Measurements from ENCODE around the gene ATP5PD.

The ATP5PD gene

DNA sequence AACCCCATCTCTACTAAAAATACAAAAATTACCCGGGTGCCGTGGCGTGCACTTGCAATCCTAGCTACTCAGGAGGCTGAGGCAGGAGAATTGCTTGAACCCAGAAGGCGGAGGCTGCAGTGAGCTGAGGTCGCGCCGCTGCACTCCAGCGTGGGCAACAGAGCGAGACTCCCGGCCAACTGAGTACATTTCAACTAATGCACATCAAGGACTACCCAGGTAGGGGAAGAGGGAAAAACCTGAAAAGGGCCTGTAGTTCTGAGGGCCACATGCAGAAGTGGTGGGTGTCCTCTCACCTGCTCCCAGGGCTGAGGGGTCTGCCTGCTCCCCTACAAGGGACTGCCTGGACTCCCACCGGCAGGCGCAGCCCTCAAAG, 40.4 kb upstream of the ATP5PD start:
- ChIA-PET POLR2A (interaction anchor here (1.0 kb wide), 1 partner anchor 18 kb away, joined by 5 read pairs; no protein-coding TSS in a partner anchor), CTCF (interaction anchor here (2.1 kb wide), 1 partner anchor 126 kb away, joined by 7 read pairs; no protein-coding TSS in a partner anchor)
- Histone ChIP-seq H3K27ac (ENCODE audit: extremely low read depth, low read depth, low read length) (no peak overlapping the region), H3K4me3 (ENCODE audit: low read depth, low read length) (peak overlapping the region; percentile 6; the same call in 1 of the 2 replicates), H3K36me3 (ENCODE audit: control insufficient read depth in 2 of 2, insufficient read depth in 1 of 2, low read length in 2 of 2) (no peaks in the 10 kb centered on the region), H3K4me1 (ENCODE audit: control insufficient read depth, insufficient read depth, low read length) (0 out of 2 replicates have a peak, but pooled peaks cover 2% of the 10 kb centered on the region), H3K9me3 (ENCODE audit: control insufficient read depth, insufficient read depth, low read depth, low read length) (no peaks in the 10 kb centered on the region)
- TF ChIP-seq ZNF433 (tag by site-specific recombination; IDR thresholded peaks at IDR 0.05; ENCODE audit: low read depth) (no peak), ZNF248 (tag by site-specific recombination; IDR thresholded peaks at IDR 0.05) (no peak), ZNF692 (tag by site-specific recombination; IDR thresholded peaks at IDR 0.05) (no peak), ZNF558 (tag by site-specific recombination; IDR thresholded peaks at IDR 0.05) (no peak), ZNF239 (tag by site-specific recombination; IDR thresholded peaks at IDR 0.05) (no peak), ZNF596 (tag by site-specific recombination; IDR thresholded peaks at IDR 0.05) (no peak)

DNA sequence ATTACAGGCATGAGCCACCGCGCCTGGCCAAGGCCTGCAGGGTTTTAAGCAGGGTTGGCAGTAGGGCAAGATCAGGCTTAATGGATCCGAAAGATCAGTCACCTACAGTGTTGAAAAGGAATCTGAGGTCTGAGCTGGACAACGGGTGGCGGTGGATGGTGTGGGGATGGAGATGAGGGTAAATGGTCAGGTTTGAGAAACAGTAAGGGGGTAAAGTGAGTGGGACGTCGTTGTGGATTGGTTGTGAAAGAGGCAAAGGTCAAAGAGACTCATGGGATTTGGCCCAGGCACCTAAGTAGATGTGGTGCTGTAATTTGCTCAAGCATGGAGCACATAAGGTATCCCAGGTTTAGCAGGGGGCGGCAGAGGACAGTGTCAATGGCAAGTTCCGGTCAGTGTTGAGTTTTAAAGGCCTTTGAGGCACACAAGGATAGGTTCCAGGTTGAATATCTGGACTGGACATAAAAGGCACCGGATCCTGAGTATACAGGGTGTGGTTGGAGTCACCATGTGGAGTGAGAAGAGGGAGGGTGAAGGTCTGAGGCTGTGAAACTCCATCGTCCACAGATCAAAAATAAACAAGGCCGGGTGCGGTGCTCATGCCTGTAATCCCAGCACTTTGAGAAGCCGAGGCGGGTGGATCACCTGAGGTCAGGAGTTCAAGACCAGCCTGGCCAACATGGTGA, 39.9 kb upstream of the ATP5PD start:
- H3K9me3 ChIP-seq (ENCODE audit: control insufficient read depth, insufficient read depth, low read depth, low read length), result no peaks in the 10 kb centered on the region
- H3K4me1 ChIP-seq (ENCODE audit: control insufficient read depth, insufficient read depth, low read length), result 0 out of 2 replicates have a peak, but pooled peaks cover 2% of the 10 kb centered on the region
- no peak overlapping the region for H3K4me3 ChIP-seq (ENCODE audit: low read depth, low read length)
- H3K36me3 ChIP-seq (ENCODE audit: control insufficient read depth in 2 of 2, insufficient read depth in 1 of 2, low read length in 2 of 2), result no peaks in the 10 kb centered on the region
- ChIA-PET POLR2A (interaction anchor here (0.6 kb wide), 1 partner anchor 24 kb away, joined by 3 read pairs; no protein-coding TSS in a partner anchor), CTCF (interaction anchor here (2.1 kb wide), 1 partner anchor 125 kb away, joined by 7 read pairs; no protein-coding TSS in a partner anchor)
- no peak overlapping the region for H3K27ac ChIP-seq (ENCODE audit: extremely low read depth, low read depth, low read length)
- TF ChIP-seq ZBTB8A (tag by site-specific recombination; IDR thresholded peaks at IDR 0.05), result no peak
- TF ChIP-seq, protein P1, sequence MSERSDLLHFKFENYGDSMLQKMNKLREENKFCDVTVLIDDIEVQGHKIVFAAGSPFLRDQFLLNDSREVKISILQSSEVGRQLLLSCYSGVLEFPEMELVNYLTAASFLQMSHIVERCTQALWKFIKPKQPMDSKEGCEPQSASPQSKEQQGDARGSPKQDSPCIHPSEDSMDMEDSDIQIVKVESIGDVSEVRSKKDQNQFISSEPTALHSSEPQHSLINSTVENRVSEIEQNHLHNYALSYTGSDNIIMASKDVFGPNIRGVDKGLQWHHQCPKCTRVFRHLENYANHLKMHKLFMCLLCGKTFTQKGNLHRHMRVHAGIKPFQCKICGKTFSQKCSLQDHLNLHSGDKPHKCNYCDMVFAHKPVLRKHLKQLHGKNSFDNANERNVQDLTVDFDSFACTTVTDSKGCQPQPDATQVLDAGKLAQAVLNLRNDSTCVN (tag by site-specific recombination; optimal IDR thresholded peaks at IDR 0.05), result no peak
- peak; percentile 83 for TF ChIP-seq KLF1 (tag by site-specific recombination; IDR thresholded peaks at IDR 0.05)
- TF ChIP-seq, protein P2, sequence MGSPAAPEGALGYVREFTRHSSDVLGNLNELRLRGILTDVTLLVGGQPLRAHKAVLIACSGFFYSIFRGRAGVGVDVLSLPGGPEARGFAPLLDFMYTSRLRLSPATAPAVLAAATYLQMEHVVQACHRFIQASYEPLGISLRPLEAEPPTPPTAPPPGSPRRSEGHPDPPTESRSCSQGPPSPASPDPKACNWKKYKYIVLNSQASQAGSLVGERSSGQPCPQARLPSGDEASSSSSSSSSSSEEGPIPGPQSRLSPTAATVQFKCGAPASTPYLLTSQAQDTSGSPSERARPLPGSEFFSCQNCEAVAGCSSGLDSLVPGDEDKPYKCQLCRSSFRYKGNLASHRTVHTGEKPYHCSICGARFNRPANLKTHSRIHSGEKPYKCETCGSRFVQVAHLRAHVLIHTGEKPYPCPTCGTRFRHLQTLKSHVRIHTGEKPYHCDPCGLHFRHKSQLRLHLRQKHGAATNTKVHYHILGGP (tag by site-specific recombination; IDR thresholded peaks at IDR 0.05), result no peak

DNA sequence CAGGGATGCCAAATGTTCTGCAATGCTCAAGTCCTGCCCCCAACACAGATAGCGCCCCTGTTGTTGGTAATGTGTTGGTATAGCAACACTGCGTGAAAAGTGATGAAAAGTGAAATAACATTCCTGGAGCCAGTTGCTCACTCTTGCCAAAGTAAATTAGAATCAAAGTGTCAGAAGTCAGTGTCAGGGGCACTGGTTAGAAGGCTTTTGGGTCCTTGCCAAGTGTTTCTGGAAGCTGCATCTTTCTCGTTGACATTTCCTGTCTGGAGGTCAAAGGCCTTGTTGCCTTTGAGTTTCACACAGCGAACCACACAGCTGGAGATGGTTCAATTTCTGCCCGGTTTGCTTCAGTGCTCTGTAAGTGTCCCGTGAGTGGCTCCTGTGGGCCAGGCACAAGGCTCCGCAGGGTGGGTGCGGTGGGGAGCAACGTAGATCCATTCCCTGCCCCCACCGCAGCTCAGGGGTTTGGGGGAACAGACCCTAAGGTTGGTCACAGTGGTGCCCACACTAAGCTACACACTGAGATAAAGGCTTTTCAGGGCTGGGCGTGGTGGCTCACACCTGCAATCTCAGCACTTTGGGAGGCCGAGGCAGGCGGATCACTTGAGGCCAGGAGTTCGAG, 37.4 kb upstream of the ATP5PD start:
- Histone ChIP-seq H3K4me3 (ENCODE audit: low read depth, low read length) (no peak overlapping the region), H3K27ac (ENCODE audit: extremely low read depth, low read depth, low read length) (no peak overlapping the region), H3K36me3 (ENCODE audit: control insufficient read depth in 2 of 2, insufficient read depth in 1 of 2, low read length in 2 of 2) (no peaks in the 10 kb centered on the region), H3K4me1 (ENCODE audit: control insufficient read depth, insufficient read depth, low read length) (no peaks in the 10 kb centered on the region; the same call in 1 of the 2 replicates), H3K9me3 (ENCODE audit: control insufficient read depth, insufficient read depth, low read depth, low read length) (no peaks in the 10 kb centered on the region)
- POLR2A ChIA-PET, result no interaction called here
- TF ChIP-seq ZNF639 (tag by site-specific recombination; IDR thresholded peaks at IDR 0.05), result no peak
- peak; percentile 89 for TF ChIP-seq ZIC2 (tag by site-specific recombination; IDR thresholded peaks at IDR 0.05)
- TF ChIP-seq PRDM1 (tag by site-specific recombination; IDR thresholded peaks at IDR 0.05), result peak; percentile 55; the same call in 1 of the 2 replicates
- TF ChIP-seq SP7 (tag by site-specific recombination; IDR thresholded peaks at IDR 0.05), result no peak
- peak; percentile 30; the same call in 1 of the 2 replicates for TF ChIP-seq FEZF1 (tag by site-specific recombination; IDR thresholded peaks at IDR 0.05)
- no peak for TF ChIP-seq ZNF830 (tag by site-specific recombination; IDR thresholded peaks at IDR 0.05; ENCODE audit: low read depth)
- CTCF ChIA-PET, result interaction anchor here (0.6 to 2.5 kb wide), 7 partner anchors 11 to 156 kb away, joined by 3 to 11 read pairs (median 3); no protein-coding TSS in a partner anchor
